NCI-H1105 treated with DMSO at 0.1 percent for 48 hours (cell line): ENCODE data around the gene SURF1.
"Not testable (repeated sequence)": the region's sequence is repeated elsewhere in the genome, so short reads cannot be mapped to it uniquely, and the experiment has no call there.

Experiments used
- DNase-seq: peaks from one replicate; lab custom pipeline; 2025; lab: John Stamatoyannopoulos, UW

Gene SURF1

DNA sequence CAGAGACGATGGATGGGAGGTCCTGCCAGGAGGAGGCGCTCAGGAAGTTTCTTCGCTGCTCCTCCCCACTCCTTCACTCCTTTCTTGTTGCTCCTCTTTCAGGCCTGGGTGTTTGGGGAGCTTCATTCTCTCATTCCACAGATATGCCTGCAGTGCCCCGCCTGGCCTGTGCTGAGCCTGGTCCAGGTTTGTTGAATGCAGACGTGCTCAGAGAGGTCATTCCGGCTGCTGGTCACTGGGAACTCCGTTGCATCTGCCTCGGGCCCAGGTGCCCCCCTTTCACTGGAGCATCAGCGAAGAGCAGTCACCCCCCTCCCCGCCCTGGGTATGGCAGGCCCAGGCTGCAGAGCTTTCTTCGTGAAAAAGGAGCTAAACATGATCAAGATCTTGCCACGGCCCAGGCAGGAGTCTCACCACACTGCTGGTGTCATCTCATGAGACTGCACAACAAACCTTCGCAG is 35.8 kb downstream of the SURF1 start:
- no peak for DNase-seq

DNA sequence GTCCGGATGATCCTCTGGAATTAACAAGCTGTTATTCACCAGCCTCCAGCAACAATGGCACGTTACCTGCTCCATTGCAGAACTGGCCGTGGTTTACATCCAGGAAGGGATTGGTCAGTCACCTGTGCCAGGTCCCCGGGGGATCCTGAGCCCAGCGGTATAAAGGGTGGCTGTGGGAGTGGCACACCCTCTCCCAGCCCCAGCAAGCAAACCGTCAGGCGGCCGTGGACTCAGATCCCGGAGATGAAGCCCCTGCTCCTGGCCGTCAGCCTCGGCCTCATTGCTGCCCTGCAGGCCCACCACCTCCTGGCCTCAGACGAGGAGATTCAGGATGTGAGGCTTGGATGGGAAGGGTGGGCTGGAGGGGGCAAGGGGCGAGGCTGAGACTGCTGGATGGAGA is 38.7 kb downstream of the SURF1 start:
- DNase-seq: not testable (repeated sequence)

DNA sequence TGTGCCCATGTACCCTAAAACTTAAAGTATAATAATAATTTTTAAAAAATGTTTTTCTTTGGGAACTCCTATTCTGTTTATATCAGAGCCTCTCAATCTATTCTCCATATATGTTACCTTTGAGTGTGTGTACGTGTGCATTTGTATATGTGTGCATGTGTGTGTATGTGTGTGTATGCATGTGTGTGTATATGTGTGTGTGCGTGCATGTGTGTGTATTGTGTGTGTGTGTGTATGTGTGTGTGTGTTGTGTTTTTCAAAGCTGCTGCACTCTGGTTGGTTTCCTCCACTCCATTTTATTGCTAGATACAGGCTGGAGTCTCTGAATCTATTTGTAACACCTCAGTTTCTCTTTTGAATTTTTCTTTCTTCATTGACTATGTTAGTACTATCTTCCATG is 40.3 kb downstream of the SURF1 start:
- no peak for DNase-seq

DNA sequence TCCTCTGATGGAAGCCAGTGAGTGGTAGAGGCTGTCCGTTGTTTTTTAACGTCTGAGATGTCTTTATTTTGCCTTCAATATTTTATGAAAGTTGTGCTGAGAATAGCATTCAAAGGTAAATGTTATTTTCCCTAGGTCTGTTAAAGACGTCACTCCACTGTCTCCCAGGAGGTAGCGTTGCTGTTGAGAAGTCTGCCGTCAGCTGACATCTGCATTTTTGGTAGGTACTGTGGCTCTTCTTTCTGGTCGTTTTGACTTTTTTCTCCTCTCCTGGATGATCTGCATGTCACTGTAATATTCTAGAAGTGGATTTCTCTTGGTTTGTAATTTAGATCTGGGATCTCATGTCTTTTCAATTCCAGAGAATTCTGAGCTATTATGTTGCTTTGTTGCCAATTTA is 46.7 kb downstream of the SURF1 start:
- no peak for DNase-seq

DNA sequence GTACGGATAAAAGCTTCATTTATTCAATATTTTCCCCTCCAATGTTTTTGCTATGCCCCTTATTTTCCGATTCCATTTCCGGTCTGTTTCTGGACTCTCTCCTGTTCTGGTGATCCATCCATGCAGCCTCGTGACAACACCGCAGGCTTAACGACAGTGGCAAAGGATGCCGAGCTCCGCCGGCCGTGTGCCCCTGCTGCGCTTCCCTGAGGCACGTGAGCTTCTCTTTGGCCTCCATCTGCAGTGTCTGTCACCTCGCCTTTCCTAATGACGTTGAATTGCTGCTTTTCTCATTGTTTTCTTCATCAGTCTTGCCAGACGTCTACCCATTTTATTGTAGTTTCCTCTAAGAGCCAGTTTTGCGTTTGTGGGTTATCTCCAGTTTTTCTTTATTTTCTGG is 49.0 kb downstream of the SURF1 start:
- DNase-seq: no peak

DNA sequence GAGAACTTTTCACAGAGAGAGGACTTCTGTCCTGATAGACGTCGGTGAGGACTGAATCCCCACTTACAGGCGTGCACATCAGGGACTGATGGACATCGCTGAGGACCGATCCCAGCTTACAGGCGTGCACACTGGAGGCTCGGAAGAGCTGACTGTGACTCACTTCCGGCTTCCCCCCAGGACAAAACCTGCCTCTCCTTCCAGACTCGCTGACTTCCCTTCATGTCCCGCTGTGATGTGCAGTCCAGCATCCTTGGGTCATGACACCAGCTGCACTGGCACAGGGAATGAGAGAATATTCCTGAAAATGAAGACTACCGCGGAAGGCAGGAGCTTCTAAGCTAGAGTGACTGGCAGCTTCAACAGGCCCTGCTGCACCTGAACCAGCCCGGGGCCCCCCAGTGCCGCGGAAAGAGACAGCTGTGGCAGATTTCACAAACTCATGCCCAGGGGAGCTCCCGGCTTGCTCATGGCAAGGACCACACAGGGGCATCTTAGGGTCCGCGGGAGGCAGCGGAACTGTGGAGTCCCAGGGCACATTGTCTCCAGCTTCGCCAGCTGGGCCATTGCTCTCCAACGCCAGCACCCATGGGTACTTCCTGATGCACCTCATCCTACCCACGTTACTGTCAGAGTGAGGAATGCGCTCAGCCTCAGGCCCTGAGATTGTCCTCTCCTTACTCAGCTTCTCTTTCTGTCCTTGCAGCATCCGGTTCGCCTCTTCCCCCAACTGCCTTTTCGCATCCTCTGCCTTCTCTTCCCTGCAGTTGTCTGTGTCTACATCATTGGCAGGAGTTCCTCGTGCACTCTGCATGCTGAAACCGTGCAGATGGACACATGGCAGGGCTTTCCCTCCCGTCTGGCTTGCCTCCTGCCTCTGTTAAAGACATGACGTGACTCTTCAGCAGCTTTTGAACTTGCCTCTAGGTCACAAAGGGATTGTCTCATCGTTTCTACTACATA is 49.8 kb downstream of the SURF1 start:
- no peak for DNase-seq

DNA sequence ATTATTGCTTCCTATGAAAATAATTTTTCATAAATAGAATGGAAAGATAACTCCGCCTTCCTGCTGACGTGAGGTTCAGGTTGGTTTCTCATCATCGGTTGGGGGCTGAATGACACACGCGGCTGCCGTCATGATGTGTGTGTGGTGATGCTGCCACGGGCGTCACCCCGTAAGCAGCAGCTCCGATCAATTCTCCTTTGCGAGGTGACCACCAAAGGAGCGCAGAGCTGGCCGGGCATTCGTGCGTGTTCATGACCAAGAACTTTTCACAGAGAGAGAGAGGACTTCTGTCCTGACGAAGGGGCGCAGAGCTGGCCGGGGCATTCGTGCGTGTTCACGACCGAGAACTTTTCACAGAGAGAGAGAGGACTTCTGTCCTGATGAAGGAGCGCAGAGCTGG is 50.6 kb downstream of the SURF1 start:
- no peak for DNase-seq

DNA sequence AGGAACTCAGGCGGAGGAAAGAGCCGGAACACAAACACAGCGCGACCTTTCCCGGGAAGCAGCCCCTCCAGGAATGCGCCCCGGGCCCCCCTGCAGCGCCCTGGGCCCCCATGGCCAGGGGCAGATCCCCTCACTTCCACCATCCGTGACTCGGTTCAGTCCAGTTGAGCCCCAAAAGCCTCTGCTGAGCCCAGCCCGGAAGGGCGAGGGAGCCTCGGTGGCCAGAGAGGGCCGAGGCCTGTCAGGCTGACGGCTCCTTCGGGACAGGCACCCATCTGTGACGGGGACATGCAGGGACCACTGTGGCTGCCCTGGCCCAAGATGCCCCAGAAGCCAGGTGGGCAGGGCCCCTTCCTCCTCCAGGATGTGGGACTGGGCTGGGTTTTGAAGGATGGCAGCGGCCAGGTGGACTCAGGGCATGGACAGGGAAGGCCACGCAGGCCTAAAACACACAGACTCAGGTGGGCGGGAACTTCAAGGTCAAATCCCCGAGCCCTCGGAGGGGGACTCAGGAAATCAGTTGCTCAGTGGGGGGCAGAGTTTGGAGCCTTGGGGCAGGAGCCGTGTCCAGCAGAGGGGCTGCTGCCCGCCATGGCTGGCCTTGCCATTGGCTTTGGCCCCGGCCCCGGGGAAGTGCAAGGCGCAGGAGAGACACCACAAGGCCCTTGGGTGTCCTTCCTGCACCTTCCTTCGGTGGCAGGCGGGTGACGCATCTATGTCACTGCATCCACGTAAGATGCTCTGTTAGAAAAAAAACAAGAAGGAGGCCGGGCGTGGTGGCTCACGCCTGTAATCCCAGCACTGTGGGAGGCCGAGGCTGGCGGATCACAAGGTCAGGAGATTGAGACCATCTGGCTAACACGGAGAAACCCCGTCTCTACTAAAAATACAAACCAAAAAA is 51.6 kb downstream of the SURF1 start:
- DNase-seq: no peak

DNA sequence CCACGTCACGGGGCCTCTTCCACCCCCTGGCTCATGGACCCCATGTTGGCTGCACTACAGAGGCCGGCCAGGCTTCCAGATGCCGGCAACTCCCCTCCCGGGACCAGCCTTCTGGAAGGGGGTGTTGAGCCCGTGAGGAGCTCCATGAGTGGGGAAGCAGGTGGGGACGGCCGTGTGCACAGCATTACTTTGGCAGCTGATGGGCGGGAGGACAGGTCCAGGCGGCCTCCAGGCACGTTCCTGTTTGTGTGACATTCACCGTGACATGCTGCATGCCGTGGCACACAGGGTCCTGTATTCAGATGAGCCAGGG is 52.2 kb downstream of the SURF1 start:
- DNase-seq: no peak

DNA sequence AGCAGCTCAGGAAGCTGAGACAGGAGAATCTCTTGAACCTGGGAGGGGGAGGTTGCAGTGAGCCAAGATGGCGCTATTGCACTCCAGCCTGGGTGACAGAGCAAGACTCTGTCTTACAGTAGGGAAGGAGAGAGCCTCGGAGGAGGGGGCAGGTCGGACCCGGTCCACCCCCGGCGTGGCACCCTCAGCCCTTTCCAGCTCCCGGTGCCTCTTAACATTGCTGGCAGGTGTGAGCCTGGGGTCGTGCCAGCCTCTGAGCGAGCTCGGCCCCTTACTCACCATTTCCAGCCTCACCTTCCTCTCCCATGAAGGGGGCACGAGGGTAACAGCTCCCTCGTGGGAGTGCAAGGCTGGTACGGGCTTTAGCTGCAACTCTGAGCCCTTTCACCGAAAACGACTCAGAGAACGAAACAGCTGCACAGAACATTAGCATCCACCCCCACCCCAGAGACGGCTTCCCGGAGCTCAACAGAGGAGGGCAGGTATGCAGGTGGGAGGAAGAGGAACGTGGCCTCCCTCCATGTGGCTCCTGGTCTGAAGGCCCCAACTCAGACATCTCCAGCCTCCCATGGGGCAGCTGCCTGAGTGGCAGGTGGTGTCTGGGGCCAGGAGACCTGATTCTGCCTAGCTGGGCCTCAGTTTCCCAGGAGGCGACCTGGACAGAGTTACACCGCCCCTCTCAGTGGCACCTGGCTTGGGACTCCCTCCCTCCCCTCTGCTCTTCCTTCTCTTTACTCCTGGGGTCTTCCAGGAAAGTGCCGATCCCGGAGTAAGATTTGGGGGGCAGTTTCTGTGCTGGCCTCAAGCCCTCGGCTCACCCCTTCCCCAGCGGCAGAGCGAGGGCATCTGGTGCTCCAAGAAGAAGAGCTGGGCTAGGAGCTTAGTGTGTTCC is 52.8 kb downstream of the SURF1 start:
- no peak for DNase-seq
